Subcutaneous adipose tissue (tissue), 4 donors: ENCODE data around the gene SLC9A6. TPM values are rescaled to one million over a fixed set of nuclear protein-coding genes. Genes with fewer than 3 reads are reported as not detected.

Experiments used
- total RNA-seq, 4 donors: library from RNA; depleted of rRNA; stranded (reverse); fragments of >200 nt; gene quantifications; one replicate each; pipeline ENCODE4 v1.1.0, GENCODE V29; 2016
- TF ChIP-seq, protein P1 (sequence below): fragments of 450-650 bp; IDR thresholded peaks from one replicate; pipeline ENCODE4 v1.5.1; 2016; ENCODE audit warnings: low read depth, mild to moderate bottlenecking, control low read depth, antibody characterized with exemption, moderate library complexity

Gene SLC9A6
- total RNA-seq, result 10 to 100 TPM; 17.1 to 24.0 (median 18.6) TPM

DNA sequence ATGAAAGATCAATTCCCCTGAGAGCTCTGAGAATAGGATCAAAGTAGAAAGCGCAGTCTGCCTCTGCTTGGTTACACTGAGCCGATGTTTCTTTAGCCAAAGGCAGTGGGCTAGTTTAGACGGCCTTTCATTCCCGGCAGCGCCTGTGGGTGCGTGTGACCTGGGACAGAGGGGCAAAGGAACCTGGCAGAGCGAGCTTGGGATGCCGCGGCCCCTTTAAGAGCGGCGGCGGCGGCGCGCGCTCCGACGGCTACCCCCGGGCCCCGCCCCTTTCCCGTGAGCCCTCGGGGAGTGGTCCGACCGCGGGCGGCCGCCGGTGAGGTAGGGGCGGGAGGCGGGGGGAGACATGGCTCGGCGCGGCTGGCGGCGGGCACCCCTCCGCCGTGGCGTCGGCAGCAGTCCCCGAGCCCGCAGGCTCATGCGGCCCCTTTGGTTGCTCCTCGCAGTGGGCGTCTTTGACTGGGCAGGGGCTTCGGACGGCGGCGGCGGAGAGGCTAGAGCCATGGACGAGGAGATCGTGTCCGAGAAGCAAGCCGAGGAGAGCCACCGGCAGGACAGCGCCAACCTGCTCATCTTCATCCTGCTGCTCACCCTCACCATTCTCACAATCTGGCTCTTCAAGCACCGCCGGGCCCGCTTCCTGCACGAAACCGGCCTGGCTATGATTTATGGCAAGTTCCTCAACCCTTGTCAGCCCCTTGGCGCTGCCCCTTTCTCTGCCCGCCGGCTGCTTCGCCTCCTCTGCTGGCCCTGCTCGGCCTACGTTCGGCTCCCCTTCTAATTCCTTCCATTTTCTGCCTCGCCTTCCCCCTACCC lies at the start of gene SLC9A6:
Gene SLC9A6, plus strand, starts transcription at position 279 of the 816 bp plus-strand sequence. Its CDS starts 224 bp downstream, at position 503.
- TF ChIP-seq, protein P1, sequence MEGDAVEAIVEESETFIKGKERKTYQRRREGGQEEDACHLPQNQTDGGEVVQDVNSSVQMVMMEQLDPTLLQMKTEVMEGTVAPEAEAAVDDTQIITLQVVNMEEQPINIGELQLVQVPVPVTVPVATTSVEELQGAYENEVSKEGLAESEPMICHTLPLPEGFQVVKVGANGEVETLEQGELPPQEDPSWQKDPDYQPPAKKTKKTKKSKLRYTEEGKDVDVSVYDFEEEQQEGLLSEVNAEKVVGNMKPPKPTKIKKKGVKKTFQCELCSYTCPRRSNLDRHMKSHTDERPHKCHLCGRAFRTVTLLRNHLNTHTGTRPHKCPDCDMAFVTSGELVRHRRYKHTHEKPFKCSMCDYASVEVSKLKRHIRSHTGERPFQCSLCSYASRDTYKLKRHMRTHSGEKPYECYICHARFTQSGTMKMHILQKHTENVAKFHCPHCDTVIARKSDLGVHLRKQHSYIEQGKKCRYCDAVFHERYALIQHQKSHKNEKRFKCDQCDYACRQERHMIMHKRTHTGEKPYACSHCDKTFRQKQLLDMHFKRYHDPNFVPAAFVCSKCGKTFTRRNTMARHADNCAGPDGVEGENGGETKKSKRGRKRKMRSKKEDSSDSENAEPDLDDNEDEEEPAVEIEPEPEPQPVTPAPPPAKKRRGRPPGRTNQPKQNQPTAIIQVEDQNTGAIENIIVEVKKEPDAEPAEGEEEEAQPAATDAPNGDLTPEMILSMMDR, result no peak

DNA sequence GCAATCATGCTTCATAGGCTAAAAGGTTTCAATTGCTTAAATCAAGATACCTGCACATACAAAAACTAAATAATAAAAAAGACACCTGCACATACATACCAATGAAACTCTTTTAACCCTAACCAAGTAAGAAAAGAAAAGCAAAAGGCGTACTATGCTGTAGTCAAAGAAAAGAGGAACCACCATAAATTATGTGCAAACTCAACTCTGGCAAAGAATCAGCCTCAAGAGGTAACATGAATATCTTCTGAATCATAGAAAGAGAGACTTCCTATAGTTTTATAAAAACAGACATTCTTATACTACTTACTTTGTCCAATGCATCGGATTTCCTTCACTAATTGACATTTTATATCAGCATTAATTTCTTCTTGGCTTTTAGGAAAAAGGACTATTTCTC lies 40.7 kb upstream of the SLC9A6 start:
- TF ChIP-seq, protein P1, result no peak

DNA sequence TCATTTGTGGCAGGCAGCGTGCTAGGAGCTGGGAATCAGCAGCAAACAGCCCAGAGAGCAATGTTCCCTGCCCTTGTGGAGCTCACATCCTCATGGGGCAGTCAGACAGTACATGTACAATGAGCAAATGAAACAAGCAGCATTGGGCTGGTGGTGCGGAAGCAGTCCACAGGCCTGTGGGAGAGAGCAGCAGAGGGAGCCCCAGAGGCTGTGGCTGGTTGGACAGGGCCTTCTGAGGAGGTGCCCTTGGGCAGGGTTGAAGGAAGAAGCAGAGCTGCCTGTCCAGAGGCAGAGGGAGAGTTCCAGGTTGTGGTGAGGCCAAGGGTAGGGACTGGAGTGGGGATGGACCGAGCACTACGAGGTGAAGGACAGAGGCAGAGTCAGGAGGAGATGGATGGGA lies 33.9 kb upstream of the SLC9A6 start:
- TF ChIP-seq, protein P1, result no peak

DNA sequence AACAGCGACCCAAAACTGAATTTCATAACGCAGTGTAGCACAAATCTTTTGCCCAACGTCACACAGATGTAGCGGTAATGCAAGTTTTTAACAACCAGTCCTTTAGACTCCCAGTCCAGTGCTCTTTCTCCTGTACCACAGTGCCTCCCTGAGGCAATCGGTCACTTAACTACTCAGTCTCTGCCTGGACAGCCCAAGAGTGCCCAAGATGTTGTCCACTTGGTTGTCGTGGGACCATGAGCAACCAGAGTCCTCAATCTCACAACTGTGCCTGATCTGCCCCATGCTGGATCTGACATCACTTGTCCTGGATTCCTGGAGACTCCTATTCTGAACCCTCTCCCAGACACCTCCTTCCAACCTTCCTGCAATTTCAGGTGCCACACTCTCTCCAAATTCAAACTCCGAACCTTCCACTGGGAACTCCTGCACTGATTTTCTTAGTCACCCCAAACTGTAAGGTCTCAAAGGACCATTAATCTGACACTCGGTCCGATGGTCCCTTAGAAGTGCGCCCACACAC lies 12.1 kb upstream of the SLC9A6 start:
- TF ChIP-seq, protein P1, result no peak

DNA sequence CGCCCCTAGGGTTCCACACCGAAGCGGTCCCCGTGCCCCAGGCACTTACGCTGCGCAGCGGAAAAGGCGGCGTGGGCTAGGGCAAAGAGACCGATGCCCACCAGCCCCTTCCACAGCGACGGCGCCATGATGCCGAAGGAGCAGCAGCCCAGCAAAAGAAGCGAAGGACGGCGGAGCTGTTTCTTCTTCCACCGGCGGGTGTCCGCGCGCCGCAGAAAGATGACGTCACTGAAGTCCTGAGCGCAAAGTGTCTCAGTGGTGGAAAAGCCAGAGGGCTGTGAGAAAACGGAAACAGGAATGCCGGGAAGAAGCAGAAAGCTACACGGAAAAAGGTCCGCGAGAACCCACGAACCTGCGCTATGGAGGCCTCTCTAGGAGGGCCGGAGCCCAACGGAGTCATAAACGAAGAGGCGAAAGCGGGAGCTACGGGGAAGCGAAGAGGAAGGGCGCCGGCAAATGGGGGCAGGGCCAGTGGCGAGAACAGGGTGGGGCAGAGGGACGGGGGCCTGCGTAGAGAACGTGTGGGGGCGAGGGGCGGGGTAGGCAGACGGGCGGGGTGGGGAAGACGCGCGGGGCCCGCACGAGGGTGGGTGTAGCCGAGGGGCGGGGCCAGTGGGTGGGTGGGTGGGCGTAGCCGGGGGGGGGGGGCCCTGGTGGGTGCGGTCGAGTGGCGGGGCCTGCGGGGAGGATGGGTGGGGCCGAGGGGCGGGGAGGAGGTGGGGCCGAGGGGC lies 11.5 kb upstream of the SLC9A6 start, which contains the start of gene MMGT1:
Gene MMGT1, minus strand, starts transcription at position 441 of the 731 bp plus-strand sequence. Its CDS starts 313 bp downstream, at position 128.
- TF ChIP-seq, protein P1, result no peak

DNA sequence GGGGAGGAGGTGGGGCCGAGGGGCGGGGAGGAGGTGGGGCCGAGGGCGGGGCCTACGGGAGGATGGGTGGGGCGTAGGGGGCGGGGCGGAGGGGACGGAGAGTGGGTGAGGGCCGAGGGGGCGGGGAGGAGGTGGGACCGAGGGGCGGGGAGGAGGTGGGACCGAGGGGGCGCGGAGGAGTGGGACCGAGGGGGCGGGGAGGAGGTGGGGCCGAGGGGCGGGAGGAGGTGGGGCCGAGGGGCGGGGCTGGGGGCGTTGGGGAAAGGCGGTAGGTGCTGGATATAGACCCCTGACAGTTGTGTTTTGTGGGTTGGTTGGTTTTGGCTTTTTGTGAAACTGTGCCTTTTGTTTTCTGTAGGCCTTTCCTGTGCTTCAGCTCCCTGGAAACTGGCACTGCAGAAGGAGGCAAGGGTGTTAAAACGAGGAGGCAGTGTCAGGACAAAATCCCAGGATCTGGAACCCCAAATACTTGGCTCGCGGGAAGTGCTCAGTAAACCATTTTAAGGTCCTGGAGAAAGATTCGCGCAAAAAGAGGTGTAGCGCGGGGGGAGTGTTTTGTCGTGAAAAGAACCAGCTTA lies 10.9 kb upstream of the SLC9A6 start:
- TF ChIP-seq, protein P1, result no peak
